ENCODE results near the gene TAS2R50. TPM values are rescaled to one million over a fixed set of nuclear protein-coding genes. Genes with fewer than 3 reads are reported as not detected.

TAS2R50 gene
- total RNA-seq, 2 donors from 2014 or later, result 2.7 TPM; not detected in 1

- 94% methylated on average over 2 of the region's 2 CpGs for WGBS
- intact Hi-C loops (cut with DNase I), result no loop called here
- Histone ChIP-seq H3K36me3 (no peaks in the 10 kb centered on the region), H3K27ac (no peak overlapping the region), H3K27me3 (replicated peaks; ENCODE audit: insufficient read depth) (no peaks in the 10 kb centered on the region), H3K9me3 (no peaks in the 10 kb centered on the region), H3K4me1 (replicated peaks) (no peaks in the 10 kb centered on the region), H3K4me3 (no peak overlapping the region)
- TF ChIP-seq POLR2AphosphoS5 (IDR thresholded peaks at IDR 0.05) (no peak), CTCF (IDR thresholded peaks at IDR 0.05) (no peak), POLR2A (IDR thresholded peaks at IDR 0.05) (no peak)
- DNase-seq (ENCODE audit: low spot score), result no peak
These were observed 26.9 kb downstream of the TAS2R50 start for GRCh38 chr12:10959804-10960203.

GRCh38 chr12:10957741-10958140 lies 29.0 kb downstream of the TAS2R50 start:
- H3K27ac ChIP-seq, result no peak overlapping the region
- H3K9me3 ChIP-seq, result no peaks in the 10 kb centered on the region
- no peak for DNase-seq (ENCODE audit: low spot score)
- TF ChIP-seq POLR2AphosphoS5 (IDR thresholded peaks at IDR 0.05) (no peak), CTCF (IDR thresholded peaks at IDR 0.05) (no peak), POLR2A (IDR thresholded peaks at IDR 0.05) (no peak)
- no peaks in the 10 kb centered on the region for H3K4me1 ChIP-seq (replicated peaks)
- intact Hi-C loops (cut with DNase I), result no loop called here
- no peak overlapping the region for H3K4me3 ChIP-seq
- no peaks in the 10 kb centered on the region for H3K36me3 ChIP-seq
- H3K27me3 ChIP-seq (replicated peaks; ENCODE audit: insufficient read depth), result no peaks in the 10 kb centered on the region

- no peak for TF ChIP-seq POLR2AphosphoS5 (IDR thresholded peaks at IDR 0.05)
- TF ChIP-seq CTCF (IDR thresholded peaks at IDR 0.05), result no peak
- TF ChIP-seq POLR2A (IDR thresholded peaks at IDR 0.05), result no peak
- no peak overlapping the region for H3K4me3 ChIP-seq
- H3K27me3 ChIP-seq (replicated peaks; ENCODE audit: insufficient read depth), result no peaks in the 10 kb centered on the region
- H3K27ac ChIP-seq, result no peak overlapping the region
- no peaks in the 10 kb centered on the region for H3K36me3 ChIP-seq
- H3K9me3 ChIP-seq, result no peaks in the 10 kb centered on the region
- no peaks in the 10 kb centered on the region for H3K4me1 ChIP-seq (replicated peaks)
- no peak for DNase-seq (ENCODE audit: low spot score)
- intact Hi-C loops (cut with DNase I), result no loop called here
These were observed 30.6 kb downstream of the TAS2R50 start for GRCh38 chr12:10956085-10956484.

GRCh38 chr12:10952645-10953044 lies 34.1 kb downstream of the TAS2R50 start:
- intact Hi-C loops (cut with DNase I), result no loop called here

More at GRCh38 chr12:10952645-10953044, 34.1 kb downstream of the TAS2R50 start:
- TF ChIP-seq POLR2A (IDR thresholded peaks at IDR 0.05), result no peak
- TF ChIP-seq CTCF (IDR thresholded peaks at IDR 0.05), result no peak
- no peak for TF ChIP-seq POLR2AphosphoS5 (IDR thresholded peaks at IDR 0.05)
- no peaks in the 10 kb centered on the region for H3K4me1 ChIP-seq (replicated peaks)
- no peaks in the 10 kb centered on the region for H3K9me3 ChIP-seq
- no peak overlapping the region for H3K4me3 ChIP-seq
- no peak for DNase-seq (ENCODE audit: low spot score)
- no peaks in the 10 kb centered on the region for H3K27me3 ChIP-seq (replicated peaks; ENCODE audit: insufficient read depth)
- H3K36me3 ChIP-seq, result no peaks in the 10 kb centered on the region
- 92% methylated on average over 4 of the region's 4 CpGs for WGBS
- H3K27ac ChIP-seq, result no peak overlapping the region
